ENCODE measurements around the gene VWA3A.
"Not testable (repeated sequence)": the region's sequence is repeated elsewhere in the genome, so short reads cannot be mapped to it uniquely, and the experiment has no call there.

Gene VWA3A

GRCh38 chr16:22138482-22138881 is 46.1 kb downstream of the VWA3A start:
- DNase-seq (ENCODE audit: low read depth in 3 of 3, low spot score in 1 of 3), result no peak

- DNase-seq (ENCODE audit: low read depth in 3 of 3, low spot score in 1 of 3), result no peak
These were observed 46.7 kb downstream of the VWA3A start for GRCh38 chr16:22139008-22139407.

- DNase-seq (ENCODE audit: low read depth in 3 of 3, low spot score in 1 of 3), result no peak
These were observed 47.4 kb downstream of the VWA3A start for GRCh38 chr16:22139732-22140131.

GRCh38 chr16:22141767-22142166 is 49.4 kb downstream of the VWA3A start:
- no peak for DNase-seq (ENCODE audit: low read depth in 3 of 3, low spot score in 1 of 3)

- no peak for DNase-seq (ENCODE audit: low read depth in 3 of 3, low spot score in 1 of 3)
These were observed 52.2 kb downstream of the VWA3A start for GRCh38 chr16:22144520-22144919.

- no peak for DNase-seq (ENCODE audit: low read depth in 3 of 3, low spot score in 1 of 3)
These were observed 55.5 kb downstream of the VWA3A start for GRCh38 chr16:22147853-22148252.

- no peak for DNase-seq (ENCODE audit: low read depth in 3 of 3, low spot score in 1 of 3)
These were observed 59.1 kb downstream of the VWA3A start for GRCh38 chr16:22151246-22151998.

- DNase-seq (ENCODE audit: low read depth in 3 of 3, low spot score in 1 of 3), result no peak
These were observed 60.0 kb downstream of the VWA3A start for GRCh38 chr16:22152316-22152715.

GRCh38 chr16:22153078-22153477 is 60.7 kb downstream of the VWA3A start:
- not testable (repeated sequence) for DNase-seq (ENCODE audit: low read depth in 3 of 3, low spot score in 1 of 3)

- DNase-seq (ENCODE audit: low read depth in 3 of 3, low spot score in 1 of 3), result no peak
These were observed 69.1 kb downstream of the VWA3A start for GRCh38 chr16:22161401-22161800.

GRCh38 chr16:22161999-22162655 is 69.8 kb downstream of the VWA3A start, which contains the start of gene SDR42E2:
SDR42E2 (plus strand) TSS chr16:22162506; CDS start chr16:22165583, 3,077 bp downstream.
- peak in 2 of 3 donors; percentile 7 to 24 for DNase-seq (ENCODE audit: low read depth in 3 of 3, low spot score in 1 of 3)

GRCh38 chr16:22162656-22163009 is 70.3 kb downstream of the VWA3A start:
- no peak for DNase-seq (ENCODE audit: low read depth in 3 of 3, low spot score in 1 of 3)

- DNase-seq (ENCODE audit: low read depth in 3 of 3, low spot score in 1 of 3), result no peak
These were observed 71.5 kb downstream of the VWA3A start for GRCh38 chr16:22163806-22164205.

GRCh38 chr16:22164482-22164881 is 72.1 kb downstream of the VWA3A start:
- DNase-seq (ENCODE audit: low read depth in 3 of 3, low spot score in 1 of 3), result no peak

GRCh38 chr16:22165508-22166285 is 73.4 kb downstream of the VWA3A start:
- DNase-seq (ENCODE audit: low read depth in 3 of 3, low spot score in 1 of 3), result no peak

GRCh38 chr16:22171953-22172352 is 79.6 kb downstream of the VWA3A start:
- DNase-seq (ENCODE audit: low read depth in 3 of 3, low spot score in 1 of 3), result no peak

GRCh38 chr16:22172642-22173041 is 80.3 kb downstream of the VWA3A start:
- DNase-seq (ENCODE audit: low read depth in 3 of 3, low spot score in 1 of 3), result not testable (repeated sequence)

- DNase-seq (ENCODE audit: low read depth in 3 of 3, low spot score in 1 of 3), result no peak
These were observed 82.3 kb downstream of the VWA3A start for GRCh38 chr16:22174642-22175041.

GRCh38 chr16:22177968-22178930 is 85.9 kb downstream of the VWA3A start:
- no peak for DNase-seq (ENCODE audit: low read depth in 3 of 3, low spot score in 1 of 3)

GRCh38 chr16:22181426-22181825 is 89.1 kb downstream of the VWA3A start:
- DNase-seq (ENCODE audit: low read depth in 3 of 3, low spot score in 1 of 3), result no peak

- DNase-seq (ENCODE audit: low read depth in 3 of 3, low spot score in 1 of 3), result no peak
These were observed 89.5 kb downstream of the VWA3A start for GRCh38 chr16:22181843-22182242.

Data from stimulated activated CD4-positive, alpha-beta T cell treated with anti-CD3 and anti-CD28 coated beads, TNF-alpha, amount 100 ng/mL, for 1 hour (primary cell).